SHP77 treated with DMSO at 0.1 percent for 48 hours (cell line): ENCODE measurements around the gene RMDN2.
"Not testable (repeated sequence)": the region's sequence is repeated elsewhere in the genome, so short reads cannot be mapped to it uniquely, and the experiment has no call there.

ENCODE experiments used
- DNase-seq: peaks from one replicate; lab custom pipeline; 2025; lab: John Stamatoyannopoulos, UW

RMDN2 gene

DNA sequence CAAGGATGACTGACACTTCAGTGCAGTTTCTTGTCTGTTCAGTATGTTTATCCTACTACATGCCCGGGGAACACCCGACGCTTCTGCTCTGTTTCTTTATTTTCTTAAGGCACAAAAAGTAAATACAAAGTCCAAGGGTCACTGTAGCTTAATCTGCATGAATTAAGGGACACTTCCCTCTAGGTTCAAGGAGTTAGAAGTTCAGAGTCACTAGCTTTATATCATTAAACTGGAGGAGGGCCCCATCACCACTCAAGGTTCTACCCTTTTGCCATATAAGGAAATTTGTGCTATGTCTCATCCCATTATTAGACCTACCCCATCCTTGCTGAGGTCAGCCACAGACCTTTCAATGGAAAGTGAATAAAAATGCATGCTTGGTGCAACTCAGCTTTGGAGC is 27.6 kb upstream of the RMDN2 start:
- no peak for DNase-seq

DNA sequence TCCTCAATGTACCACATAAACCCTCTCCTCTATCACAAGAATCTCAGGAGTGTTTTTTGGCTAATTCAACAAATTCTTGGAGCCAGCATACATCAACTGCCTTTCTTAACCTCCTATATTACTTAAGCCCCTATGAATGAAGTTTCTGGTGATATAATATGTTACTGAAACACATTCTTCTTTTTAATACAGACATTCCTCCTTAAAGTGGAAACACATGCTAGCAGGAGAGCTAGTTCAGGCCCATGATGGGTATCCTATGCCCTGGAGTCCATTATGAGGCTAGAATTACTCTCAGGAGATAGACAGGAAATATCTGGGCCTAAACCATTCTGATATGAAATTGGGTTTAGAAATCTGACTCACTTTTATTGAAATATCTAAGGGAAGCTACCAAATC is 26.6 kb upstream of the RMDN2 start:
- no peak for DNase-seq

DNA sequence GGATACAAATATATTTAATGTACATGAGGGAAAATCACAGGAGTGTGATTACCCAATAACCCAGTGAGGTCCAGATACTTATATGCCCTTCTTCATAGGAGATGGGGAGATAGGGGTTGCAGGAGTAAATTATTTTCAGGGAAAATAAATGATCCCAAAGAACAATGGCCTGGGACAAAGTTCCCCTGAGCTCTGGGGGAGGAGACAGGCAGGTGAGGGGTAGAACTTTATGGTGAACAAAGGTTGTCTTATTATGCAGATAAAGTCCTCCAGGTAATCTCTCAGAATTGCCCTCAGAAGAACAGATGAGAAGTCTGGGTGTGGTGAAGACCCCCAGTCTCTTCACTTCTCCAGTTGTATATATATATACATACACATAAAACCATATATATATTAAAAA is 22.1 kb upstream of the RMDN2 start:
- DNase-seq, result no peak

DNA sequence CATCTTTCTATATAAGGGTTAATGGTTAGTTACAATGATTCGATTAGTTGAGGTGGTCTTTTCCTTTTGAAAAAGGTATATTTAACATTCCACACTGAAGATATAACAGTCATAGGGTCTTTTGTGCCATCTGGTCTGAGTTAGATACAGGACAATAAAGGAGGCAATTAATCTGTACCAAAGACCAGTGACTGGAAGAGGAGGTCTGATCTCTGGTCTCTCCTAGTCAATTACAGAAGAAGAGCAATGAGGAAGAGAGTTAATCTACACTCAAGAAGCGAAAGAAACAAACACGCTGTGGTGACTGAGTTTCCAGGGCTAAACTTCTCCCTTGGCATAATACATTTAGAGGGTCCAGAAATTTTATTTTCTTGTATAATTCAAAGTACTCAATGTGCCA is 20.7 kb upstream of the RMDN2 start:
- DNase-seq, result no peak

DNA sequence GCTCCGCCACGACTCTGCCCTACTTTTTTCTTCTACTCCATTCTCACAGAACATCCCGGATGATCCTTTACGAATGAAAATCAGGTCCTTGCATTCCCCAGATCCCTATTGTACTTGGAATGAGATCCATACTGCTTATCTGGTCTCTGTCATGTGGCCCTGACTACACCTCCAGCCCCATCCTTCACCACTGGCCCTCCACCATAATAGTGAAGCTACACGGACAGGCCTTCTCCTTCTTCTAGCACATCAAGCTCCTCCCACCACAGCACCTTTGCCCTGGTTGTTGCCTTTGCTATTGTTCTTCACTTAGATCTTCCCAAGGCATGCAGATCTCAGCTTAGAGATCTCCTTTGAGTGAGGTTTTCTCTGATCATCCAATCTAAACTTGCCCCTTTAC is 20.1 kb upstream of the RMDN2 start:
- no peak for DNase-seq

DNA sequence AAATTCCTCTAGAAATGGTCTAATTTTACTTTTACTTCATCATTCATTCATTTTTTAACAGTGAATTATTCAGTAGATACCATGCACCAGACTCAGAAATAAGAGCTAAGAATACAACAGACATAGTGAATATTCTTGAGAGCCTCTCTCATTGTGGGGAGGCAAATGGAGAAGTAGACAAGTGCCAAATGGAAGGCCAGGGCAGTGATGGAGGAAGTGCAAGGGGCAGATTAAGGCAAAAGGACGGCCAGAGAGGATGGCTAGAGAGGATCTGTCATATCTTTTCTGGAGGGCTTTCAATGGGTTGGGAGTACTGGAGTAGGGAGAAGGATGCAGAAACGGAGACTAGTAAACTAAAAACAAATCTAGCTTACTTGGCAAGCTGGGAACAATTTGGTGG is 19.0 kb upstream of the RMDN2 start:
- DNase-seq, result no peak

DNA sequence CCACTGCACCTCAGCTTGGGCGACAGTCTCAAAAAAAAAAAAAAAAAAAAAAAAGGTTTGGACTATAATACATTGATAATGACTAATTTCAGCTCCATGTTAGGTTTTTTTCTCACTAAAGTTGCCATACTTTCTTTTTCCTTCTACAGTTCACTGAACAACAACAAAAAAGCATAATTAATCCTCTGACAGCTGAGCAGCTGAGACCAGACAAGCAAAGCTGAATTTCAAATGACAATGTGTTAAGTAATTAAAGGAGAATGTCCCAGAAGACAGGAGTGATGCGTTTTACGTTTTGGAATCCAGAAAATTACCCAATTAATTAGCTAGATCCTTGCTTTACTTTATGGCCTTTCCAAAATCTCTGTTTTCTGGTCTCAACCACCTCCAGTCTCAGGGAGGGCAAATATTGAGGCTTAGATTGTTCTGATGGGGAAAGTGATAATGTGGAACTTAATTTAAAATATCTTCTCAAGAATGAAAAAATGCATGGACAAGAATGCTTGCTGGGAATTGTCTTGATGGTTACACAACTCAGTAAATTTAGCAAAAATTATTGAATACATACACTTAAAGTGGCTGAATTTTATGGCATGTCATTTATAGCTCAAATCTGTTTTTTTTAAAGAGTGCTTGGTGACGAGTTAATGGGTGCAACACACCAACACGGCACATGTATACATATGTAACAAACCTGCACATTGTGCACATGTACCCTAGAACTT is 17.4 kb upstream of the RMDN2 start:
- DNase-seq, result no peak

DNA sequence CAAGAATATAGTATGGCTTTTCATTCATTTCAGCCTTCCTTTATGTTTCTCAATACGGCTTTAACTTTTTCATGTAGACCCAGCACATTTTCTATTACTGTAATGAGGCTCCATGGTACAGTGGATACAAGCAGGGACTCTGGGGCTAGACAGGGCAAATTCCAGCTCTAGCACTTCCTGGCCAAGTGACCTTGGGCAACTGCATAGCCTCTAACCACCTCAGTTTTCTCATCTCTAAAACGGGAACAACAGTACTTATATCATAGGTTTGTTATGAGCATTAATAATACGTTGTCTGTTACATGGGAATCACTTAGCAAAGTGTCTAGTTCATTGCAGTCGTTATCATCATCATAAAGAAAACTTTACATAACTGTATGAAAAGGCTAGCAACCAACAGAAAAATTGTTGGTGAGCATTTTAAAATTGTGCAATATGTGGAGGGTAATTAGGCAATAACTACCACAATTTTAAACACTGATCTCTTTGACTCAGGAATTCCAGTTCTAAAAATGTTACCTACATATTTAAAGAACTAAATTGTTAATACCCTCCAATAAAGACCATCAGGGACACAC is 13.7 kb upstream of the RMDN2 start:
- no peak for DNase-seq

DNA sequence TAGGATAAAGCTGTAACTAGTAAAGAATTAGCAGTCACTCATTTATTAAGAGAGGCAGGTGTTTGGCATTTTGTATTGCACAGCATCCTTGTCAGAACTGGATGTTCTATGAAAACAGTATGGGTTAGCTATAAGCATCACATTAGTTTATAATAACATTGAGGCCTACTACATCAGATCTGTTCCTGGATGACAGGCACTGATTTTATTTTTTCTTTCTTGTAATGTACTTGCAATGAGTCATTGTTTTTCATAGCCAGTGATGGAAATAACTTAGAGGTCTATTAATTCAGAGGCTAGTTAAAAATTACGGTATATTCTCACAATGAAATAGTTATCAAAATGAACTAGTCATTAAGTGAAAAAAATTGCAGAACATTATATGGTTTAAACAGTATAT is 13.0 kb upstream of the RMDN2 start:
- DNase-seq, result no peak

DNA sequence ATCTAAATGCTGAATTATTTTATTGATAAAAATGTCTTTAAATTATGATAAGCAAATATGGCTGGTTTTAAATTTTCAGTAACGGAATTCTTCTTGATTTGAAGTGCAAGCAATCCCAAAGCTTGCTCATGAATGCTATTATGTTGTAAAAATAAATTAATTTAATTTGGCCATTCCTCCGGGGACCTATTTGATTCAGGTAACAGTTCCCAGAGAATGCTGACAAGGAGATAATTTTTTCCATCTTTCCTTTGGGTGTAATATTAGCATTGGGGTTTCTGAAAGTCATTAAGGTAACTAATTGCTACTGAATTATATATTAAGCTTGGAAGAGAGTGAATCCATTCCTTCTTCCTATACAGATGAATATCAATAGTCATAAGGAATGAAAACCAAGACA is 12.5 kb upstream of the RMDN2 start:
- DNase-seq, result no peak

DNA sequence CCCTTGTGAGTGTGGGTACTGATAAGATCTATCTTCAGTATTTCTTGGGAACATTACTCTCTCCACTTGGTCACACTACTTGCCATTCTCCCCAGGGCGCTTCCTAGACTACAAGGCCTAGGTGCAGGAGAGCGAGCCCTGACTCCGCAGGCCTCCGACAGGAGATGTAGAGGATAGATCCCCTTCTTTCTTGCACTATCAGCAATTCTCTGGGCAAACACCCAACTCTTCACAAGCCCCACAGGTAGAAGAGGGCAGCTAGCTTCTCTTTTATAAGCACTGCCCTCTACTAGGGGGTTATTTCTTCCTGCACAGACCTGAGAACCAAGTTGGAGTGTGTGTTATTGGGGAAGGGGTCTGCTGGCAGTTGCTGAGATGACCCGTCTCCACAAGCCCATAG is 10.7 kb upstream of the RMDN2 start:
- no peak for DNase-seq

DNA sequence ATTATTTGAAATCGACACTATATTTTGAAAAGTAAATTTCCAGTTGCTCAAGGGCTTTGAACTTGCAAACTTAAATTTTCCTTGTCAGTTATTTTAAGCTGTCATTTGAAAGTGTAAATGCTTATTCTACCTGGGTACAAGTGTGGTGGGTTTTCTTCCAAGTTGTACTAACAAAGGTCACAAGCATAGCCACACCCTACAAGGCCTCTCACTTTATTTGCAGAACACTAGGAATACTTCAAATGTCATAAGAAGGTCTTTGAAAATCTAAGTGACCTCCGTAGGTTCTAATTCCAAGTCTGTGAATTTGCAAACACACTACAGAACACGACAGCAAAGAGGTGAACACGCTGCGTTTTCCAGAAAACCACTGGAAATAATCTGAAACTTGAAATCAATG is 9.3 kb upstream of the RMDN2 start:
- no peak for DNase-seq

DNA sequence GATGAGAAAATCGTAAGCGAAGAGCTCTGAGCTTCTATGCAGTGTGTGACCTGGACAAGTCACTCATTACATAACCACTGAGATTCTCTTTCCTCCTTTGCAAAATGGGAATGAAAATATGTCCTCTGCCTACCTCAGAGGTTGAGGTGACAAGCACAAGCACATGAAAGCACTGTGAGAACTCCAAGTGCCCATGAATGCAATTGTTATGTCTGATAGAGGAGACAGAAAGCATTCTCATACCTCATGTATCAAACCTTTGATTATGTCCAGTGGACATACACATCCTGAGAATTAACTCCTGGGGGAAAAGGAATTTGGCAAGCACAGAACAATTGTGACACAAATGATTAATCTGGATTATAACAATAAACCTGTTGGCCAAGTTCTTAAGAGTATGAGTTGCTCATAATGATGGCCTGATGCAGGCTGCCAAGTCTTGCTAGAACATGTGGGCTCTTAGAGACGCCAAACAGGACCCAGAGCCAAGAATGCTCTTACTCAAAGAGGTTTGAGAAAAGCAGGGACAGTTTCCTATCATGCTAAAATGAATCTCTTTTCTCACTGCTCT is 8.5 kb upstream of the RMDN2 start:
- no peak for DNase-seq

DNA sequence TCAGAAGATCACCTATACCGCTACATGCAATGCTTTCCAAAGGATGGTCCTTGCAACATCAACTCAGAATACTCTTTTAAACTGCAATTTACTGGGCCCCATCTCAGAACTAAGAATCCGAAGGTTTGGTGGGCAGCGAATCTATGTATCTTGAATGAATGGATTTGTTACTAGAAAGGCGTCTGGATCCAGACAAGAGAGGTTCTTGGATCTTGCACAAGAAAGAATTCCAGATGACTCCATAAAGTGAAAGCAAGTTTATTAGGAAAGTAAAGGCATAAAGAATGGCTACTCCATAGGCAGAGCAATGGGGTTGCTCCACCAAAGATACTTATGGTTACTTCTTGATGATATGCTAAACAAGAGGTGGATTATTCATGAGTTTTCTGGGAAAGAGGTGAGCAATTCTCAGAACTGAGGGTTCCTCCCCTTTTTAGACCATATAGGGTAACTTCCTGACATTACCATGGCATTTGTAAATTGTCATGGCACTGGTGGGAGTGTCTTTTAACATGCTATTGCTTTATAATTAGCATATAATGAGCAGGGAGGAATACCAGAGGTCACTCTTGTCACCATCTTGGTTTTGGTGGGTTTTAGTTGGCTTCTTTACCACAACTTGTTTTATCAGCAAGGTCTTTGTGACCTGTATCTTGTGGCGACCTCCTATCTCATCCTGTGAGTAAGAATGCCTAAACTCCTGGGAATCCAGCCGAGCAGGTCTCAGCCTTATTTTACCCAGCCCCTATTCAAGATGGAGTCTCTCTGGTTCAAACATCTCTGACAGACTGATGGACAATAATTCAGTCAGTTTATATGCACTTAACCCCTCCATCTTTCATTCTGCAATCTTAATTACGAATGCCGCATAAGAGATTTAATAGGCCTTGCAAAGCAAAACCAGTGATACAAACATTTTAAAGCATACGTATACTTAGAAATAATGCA is 7.5 kb upstream of the RMDN2 start:
- no peak for DNase-seq

DNA sequence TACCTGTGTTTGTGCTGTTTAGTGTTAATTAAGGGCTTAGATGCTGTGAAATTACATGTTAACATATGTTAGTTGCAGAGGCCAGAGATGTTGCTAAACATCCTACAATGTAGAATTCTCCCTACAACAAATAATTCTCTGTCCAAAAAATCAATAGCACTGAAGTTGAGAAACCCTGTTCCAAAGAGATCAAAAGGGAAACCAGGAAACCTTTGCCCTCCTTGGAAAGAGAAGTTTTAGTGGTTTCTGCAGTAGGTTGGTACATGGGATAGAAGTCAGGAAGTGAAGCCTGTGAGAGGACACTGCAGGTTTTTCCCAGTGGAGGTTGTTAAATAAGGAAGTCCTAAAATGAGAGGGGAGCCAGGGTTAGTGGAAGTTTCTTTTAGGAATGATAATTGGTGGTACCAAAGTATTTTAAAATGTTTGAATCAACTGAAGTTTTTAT is 6.3 kb upstream of the RMDN2 start:
- DNase-seq, result no peak

DNA sequence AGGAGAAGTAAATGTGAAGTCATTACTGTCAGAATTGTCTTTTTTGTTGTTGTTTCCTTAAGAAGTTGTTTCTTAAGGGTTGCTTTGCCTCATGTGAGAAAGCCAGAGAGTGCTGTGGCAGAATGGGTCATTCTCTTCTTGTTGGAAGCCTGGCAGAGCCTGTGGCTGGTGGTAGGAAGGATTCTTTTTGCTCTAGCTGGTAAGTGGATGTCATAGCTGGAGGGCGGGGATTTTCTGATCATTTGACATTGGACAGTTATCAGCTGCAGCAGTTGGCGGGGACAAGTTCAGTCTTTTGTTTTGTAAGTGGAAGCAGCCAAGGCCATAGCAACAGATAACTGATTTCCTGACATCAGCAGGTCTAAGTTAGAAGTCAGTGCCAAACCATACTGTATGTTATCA is 5.5 kb upstream of the RMDN2 start:
- DNase-seq, result no peak

DNA sequence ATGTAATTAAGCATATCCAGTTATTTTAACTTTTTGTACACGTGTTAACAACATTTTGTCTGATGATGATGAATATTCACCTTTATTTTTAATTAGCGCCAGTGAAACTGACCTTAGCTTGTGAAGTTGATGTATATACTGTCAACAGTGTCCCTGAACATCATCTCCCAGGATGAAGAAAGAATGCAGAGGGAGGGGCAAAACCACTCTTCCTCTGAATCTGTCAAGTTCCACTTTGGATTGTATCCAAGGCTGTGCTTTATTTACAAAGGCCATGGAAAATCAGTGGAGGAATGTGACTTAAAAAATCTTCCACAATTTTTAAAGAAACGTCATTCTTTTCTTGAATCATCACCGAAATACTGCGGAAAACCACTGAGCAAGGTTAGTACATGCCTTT is 4.5 kb upstream of the RMDN2 start:
- DNase-seq, result no peak

DNA sequence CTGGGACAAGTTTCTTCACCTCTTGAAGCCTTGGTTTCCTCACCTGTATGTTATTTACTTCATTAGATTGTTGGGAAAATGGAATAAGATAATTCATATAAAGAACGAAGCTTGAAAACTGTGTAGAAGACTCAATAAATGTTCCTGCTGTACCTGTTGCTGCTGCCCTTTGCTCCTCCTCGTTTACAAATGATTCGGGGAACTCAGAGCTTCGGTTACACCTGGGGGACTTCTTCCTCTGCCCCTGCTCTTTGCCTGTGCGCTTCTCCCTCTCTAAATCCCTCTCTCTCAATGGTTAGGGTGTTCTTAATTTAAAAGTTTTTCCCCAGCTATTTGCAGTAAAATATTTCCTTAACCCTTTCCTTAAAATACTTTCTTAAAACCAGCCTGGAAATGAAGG is 3.3 kb upstream of the RMDN2 start:
- DNase-seq, result no peak

DNA sequence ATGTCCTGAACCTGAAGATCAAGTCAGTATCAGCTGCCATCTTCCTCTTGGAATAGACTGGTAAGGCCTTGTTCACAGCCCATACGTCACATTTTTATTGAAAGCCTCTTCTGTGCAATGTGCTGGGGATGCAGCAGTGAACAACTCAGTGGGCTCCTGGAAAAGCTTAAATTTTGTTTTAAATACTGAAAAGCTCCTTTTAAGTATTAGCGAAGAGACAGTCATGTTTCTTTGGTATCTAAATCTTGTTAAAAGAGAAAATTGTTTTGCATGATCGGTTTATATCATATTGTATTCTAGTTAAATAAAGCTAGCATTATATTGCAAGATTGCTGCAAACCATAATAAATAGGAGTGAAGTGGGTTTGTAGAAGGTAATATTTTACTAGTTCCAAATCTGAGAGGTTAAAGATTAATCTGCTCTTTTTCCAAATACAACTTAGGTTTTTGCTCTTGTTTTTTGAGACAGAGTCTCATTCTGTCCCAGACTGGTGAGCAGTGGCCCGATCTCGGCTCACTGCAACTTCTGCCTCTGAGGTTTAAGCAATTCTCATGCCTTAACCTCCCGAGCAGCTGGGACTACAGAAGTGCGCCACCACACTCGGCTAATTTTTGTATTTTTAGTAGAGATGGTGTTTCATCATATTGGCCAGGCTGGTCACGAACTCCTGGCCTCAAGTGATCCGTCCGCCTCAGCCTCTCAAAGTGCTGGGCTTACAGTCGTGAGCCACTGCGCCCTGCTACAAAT is 1.6 kb upstream of the RMDN2 start:
- DNase-seq, result no peak

DNA sequence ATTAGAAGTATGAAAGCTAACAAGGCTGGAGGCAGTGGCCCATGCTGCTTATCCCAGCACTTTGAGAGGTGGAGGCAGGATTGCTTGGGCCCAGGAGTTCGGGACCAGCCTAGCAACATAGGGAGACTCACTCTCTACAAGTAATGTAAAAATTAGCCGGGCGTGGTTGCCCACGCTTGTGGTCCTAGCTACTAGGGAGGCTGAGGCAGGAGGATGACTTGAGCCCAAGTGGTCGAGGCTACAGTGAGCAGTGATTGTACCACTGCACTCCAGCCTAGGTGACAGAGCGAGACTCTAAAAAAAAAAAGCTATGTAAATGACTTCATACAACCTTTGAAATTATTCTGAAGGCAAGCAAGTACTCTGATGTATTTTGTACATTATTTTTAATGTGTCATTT is 1.5 kb downstream of the RMDN2 start:
- DNase-seq, result no peak

DNA sequence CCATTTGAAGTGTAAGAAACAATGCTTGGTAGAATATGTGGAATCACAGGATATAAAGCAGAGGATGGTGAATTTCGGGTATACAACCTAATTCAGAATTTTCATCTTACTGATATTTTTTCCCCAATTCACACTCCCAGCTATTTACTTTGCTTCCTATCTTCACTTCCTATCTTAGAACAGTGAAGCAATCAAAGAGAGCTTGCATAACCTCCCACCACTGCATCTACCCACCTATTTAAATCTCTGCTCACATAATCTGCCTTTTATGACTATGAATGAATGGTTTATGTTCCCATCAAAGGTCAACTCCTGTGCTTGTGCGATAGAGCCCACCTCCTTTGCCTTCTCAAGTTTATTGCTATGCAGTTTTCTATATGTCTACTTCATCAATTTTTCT is 3.3 kb downstream of the RMDN2 start:
- DNase-seq, result no peak

DNA sequence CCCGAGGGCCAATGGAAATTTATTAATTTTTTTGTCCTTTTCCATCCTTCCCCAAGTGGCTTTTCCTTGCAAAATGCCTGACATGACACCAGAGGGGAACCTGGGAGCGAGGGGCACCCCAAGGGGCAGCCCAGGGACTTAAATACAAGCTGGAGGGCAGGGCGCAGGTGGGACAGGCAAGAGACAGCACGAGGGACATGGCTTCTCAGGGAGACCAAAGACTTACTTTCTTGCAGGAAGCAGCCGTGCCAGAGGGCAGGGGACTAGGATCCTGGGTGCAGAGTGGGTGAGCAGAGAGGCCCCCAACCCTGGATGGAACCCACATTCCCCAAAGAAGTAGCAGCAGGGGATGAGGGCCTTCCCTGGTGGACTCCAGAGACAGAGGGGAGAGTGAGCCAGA is 5.3 kb downstream of the RMDN2 start:
- not testable (repeated sequence) for DNase-seq
